Mammary epithelial cell (primary cell): ENCODE results near the gene ACTBL2.

ENCODE experiments used
- CTCF ChIP-seq, 2 donors: IDR thresholded peaks in 1 of 2; conservative IDR thresholded peaks in 1 of 2; 2 replicates each; pipeline ENCODE4 v1.5.1; 2011 to 2012; ENCODE audit warnings: inconsistent platforms in 2 of 2, low read length in 2 of 2, mild to moderate bottlenecking in 2 of 2, control low read depth in 1 of 2, low read depth in 1 of 2; ENCODE audit not compliant: insufficient read depth in 1 of 2; ENCODE audit errors: extremely low read depth in 1 of 2
- EZH2 ChIP-seq: IDR thresholded peaks from 2 replicates; pipeline ENCODE4 v1.6.1; 2012; ENCODE audit warnings: low read length, inconsistent platforms, borderline replicate concordance

GRCh38 chr5:57504357-57504756 lies 21.7 kb upstream of the ACTBL2 start:
- TF ChIP-seq EZH2 (no peak), CTCF (conservative IDR thresholded peaks at IDR 0.05 in 1 of 2, IDR thresholded peaks at IDR 0.05 in 1 of 2; ENCODE audit: extremely low read depth in 1 of 2, insufficient read depth in 1 of 2, low read depth in 1 of 2, low read length in 2 of 2) (no peak)
